ENCODE data around the gene ZBBX. TPM values are rescaled to one million over a fixed set of nuclear protein-coding genes. Genes with fewer than 3 reads are reported as not detected.
A peak's percentile ranks its signal among the peaks of the same experiment; 100 is the strongest.

The ZBBX gene
- total and polyA plus RNA-seq, 4 donors, result not detected

GRCh38 chr3:167288737-167289136, 91.4 kb downstream of the ZBBX start:
- peaks cover 0 to 14% (median 7%) of the 10 kb centered on the region in 4 donors for H3K4me1 ChIP-seq (ENCODE audit: control insufficient read depth in 4 of 4, insufficient read depth in 4 of 4, low read length in 3 of 4)
- no peak overlapping the region for H3K4me3 ChIP-seq (ENCODE audit: low read depth in 1 of 3, low read length in 3 of 3)
- no peaks in the 10 kb centered on the region for H3K9me3 ChIP-seq (ENCODE audit: control insufficient read depth in 4 of 4, low read length in 3 of 4)
- DNase-seq (ENCODE audit: low spot score), result no peak
- no peaks in the 10 kb centered on the region for H3K27me3 ChIP-seq (ENCODE audit: control insufficient read depth in 4 of 4, insufficient read depth in 4 of 4, low read length in 3 of 4)
- TF ChIP-seq YY1 (IDR thresholded peaks at IDR 0.05) (no peak), JUND (IDR thresholded peaks at IDR 0.05) (no peak), SP1 (IDR thresholded peaks at IDR 0.05) (no peak)
- no peak overlapping the region for H3K9ac ChIP-seq (ENCODE audit: low read depth in 1 of 2, low read length in 2 of 2)
- H3K27ac ChIP-seq (ENCODE audit: low read depth in 1 of 2, low read length in 2 of 2), result no peak overlapping the region
- H3K36me3 ChIP-seq (ENCODE audit: control insufficient read depth in 4 of 4, insufficient read depth in 3 of 4, low read depth in 1 of 4, low read length in 3 of 4), result no peaks in the 10 kb centered on the region

- DNase-seq (ENCODE audit: low spot score), result no peak
- 32% methylated on average over 3 of the region's 3 CpGs for WGBS
- Histone ChIP-seq H3K9me3 (ENCODE audit: control insufficient read depth in 4 of 4, low read length in 3 of 4) (no peaks in the 10 kb centered on the region), H3K4me1 (ENCODE audit: control insufficient read depth in 4 of 4, insufficient read depth in 4 of 4, low read length in 3 of 4) (peaks cover 0 to 14% (median 7%) of the 10 kb centered on the region in 4 donors), H3K36me3 (ENCODE audit: control insufficient read depth in 4 of 4, insufficient read depth in 3 of 4, low read depth in 1 of 4, low read length in 3 of 4) (no peaks in the 10 kb centered on the region), H3K9ac (ENCODE audit: low read depth in 1 of 2, low read length in 2 of 2) (no peak overlapping the region), H3K27me3 (ENCODE audit: control insufficient read depth in 4 of 4, insufficient read depth in 4 of 4, low read length in 3 of 4) (no peaks in the 10 kb centered on the region), H3K4me3 (ENCODE audit: low read depth in 1 of 3, low read length in 3 of 3) (no peak overlapping the region), H3K27ac (ENCODE audit: low read depth in 1 of 2, low read length in 2 of 2) (no peak overlapping the region)
- TF ChIP-seq RXRA (IDR thresholded peaks at IDR 0.05) (no peak), EGR1 (IDR thresholded peaks at IDR 0.05; ENCODE audit: low read depth in 2 of 2) (no peak), YY1 (IDR thresholded peaks at IDR 0.05) (no peak), HNF4A (conservative IDR thresholded peaks at IDR 0.05) (peak; percentile 63 to 79)
- TF ChIP-seq, protein P1, sequence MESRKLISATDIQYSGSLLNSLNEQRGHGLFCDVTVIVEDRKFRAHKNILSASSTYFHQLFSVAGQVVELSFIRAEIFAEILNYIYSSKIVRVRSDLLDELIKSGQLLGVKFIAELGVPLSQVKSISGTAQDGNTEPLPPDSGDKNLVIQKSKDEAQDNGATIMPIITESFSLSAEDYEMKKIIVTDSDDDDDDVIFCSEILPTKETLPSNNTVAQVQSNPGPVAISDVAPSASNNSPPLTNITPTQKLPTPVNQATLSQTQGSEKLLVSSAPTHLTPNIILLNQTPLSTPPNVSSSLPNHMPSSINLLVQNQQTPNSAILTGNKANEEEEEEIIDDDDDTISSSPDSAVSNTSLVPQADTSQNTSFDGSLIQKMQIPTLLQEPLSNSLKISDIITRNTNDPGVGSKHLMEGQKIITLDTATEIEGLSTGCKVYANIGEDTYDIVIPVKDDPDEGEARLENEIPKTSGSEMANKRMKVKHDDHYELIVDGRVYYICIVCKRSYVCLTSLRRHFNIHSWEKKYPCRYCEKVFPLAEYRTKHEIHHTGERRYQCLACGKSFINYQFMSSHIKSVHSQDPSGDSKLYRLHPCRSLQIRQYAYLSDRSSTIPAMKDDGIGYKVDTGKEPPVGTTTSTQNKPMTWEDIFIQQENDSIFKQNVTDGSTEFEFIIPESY (IDR thresholded peaks at IDR 0.05), result no peak
Measured at GRCh38 chr3:167287308-167287707, 92.8 kb downstream of the ZBBX start.

- no peaks in the 10 kb centered on the region for H3K4me1 ChIP-seq (ENCODE audit: control insufficient read depth in 4 of 4, insufficient read depth in 4 of 4, low read length in 3 of 4)
- H3K9me3 ChIP-seq (ENCODE audit: control insufficient read depth in 4 of 4, low read length in 3 of 4), result no peaks in the 10 kb centered on the region
- H3K9ac ChIP-seq (ENCODE audit: low read depth in 1 of 2, low read length in 2 of 2), result no peak overlapping the region
- no peaks in the 10 kb centered on the region for H3K36me3 ChIP-seq (ENCODE audit: control insufficient read depth in 4 of 4, insufficient read depth in 3 of 4, low read depth in 1 of 4, low read length in 3 of 4)
- no peak for DNase-seq (ENCODE audit: low spot score)
- H3K27ac ChIP-seq (ENCODE audit: low read depth in 1 of 2, low read length in 2 of 2), result no peak overlapping the region
- H3K27me3 ChIP-seq (ENCODE audit: control insufficient read depth in 4 of 4, insufficient read depth in 4 of 4, low read length in 3 of 4), result no peaks in the 10 kb centered on the region
- TF ChIP-seq SP1 (IDR thresholded peaks at IDR 0.05) (no peak), JUND (IDR thresholded peaks at IDR 0.05) (no peak), HNF4A (conservative IDR thresholded peaks at IDR 0.05) (no peak), YY1 (IDR thresholded peaks at IDR 0.05) (no peak), FOXA1 (IDR thresholded peaks at IDR 0.05) (no peak)
- TF ChIP-seq, protein P2, sequence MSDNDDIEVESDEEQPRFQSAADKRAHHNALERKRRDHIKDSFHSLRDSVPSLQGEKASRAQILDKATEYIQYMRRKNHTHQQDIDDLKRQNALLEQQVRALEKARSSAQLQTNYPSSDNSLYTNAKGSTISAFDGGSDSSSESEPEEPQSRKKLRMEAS (IDR thresholded peaks at IDR 0.05), result no peak
- TF ChIP-seq, protein P1 (IDR thresholded peaks at IDR 0.05), result no peak
- TF ChIP-seq, protein P3, sequence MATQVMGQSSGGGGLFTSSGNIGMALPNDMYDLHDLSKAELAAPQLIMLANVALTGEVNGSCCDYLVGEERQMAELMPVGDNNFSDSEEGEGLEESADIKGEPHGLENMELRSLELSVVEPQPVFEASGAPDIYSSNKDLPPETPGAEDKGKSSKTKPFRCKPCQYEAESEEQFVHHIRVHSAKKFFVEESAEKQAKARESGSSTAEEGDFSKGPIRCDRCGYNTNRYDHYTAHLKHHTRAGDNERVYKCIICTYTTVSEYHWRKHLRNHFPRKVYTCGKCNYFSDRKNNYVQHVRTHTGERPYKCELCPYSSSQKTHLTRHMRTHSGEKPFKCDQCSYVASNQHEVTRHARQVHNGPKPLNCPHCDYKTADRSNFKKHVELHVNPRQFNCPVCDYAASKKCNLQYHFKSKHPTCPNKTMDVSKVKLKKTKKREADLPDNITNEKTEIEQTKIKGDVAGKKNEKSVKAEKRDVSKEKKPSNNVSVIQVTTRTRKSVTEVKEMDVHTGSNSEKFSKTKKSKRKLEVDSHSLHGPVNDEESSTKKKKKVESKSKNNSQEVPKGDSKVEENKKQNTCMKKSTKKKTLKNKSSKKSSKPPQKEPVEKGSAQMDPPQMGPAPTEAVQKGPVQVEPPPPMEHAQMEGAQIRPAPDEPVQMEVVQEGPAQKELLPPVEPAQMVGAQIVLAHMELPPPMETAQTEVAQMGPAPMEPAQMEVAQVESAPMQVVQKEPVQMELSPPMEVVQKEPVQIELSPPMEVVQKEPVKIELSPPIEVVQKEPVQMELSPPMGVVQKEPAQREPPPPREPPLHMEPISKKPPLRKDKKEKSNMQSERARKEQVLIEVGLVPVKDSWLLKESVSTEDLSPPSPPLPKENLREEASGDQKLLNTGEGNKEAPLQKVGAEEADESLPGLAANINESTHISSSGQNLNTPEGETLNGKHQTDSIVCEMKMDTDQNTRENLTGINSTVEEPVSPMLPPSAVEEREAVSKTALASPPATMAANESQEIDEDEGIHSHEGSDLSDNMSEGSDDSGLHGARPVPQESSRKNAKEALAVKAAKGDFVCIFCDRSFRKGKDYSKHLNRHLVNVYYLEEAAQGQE (IDR thresholded peaks at IDR 0.05), result no peak
- 64% methylated on average over 7 of the region's 7 CpGs for WGBS
- no peak overlapping the region for H3K4me3 ChIP-seq (ENCODE audit: low read depth in 1 of 3, low read length in 3 of 3)
Measured at GRCh38 chr3:167274141-167274874, 105.8 kb downstream of the ZBBX start.
